ENCODE measurements around the gene COL12A1. TPM values are rescaled to one million over a fixed set of nuclear protein-coding genes. Genes with fewer than 3 reads are reported as not detected.
A peak's percentile ranks its signal among the peaks of the same experiment; 100 is the strongest.

Gene COL12A1
- total RNA-seq, 6 experiments from 2014 or later, result 205 to 304 (median 227) TPM

DNA sequence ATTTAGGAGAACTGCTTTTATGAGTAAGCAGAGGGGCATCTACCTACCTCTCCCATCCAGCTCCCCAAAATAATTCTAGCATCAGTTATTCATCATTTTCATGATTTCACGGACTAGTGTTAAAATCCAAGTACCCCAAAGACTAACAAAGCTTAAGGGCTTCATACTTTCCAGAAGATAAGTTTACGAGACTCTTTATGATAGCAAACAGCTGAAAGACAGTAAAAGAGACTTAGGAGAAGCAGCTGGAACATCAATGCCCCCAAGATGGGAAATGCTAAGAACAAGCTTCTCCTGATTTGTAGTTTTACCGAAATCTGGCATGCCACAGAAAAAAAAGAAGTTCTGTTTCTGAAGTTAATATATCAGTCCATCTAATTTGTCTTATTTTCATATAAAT, 70.0 kb downstream of the COL12A1 start:
- peaks cover 35% of the 10 kb centered on the region for H3K4me1 Mint-ChIP-seq (ENCODE audit: low read depth)
- no peak overlapping the region; the same call in 1 of the 2 replicates for H3K4me3 Mint-ChIP-seq
- H3K27ac Mint-ChIP-seq, result no peak overlapping the region
- no peak for DNase-seq
- H3K9me3 Mint-ChIP-seq, result no peaks in the 10 kb centered on the region
- peaks cover 3% of the 10 kb centered on the region; the same call in 1 of the 2 replicates for H3K27me3 Mint-ChIP-seq (ENCODE audit: insufficient read depth)
- TF ChIP-seq, protein P1, sequence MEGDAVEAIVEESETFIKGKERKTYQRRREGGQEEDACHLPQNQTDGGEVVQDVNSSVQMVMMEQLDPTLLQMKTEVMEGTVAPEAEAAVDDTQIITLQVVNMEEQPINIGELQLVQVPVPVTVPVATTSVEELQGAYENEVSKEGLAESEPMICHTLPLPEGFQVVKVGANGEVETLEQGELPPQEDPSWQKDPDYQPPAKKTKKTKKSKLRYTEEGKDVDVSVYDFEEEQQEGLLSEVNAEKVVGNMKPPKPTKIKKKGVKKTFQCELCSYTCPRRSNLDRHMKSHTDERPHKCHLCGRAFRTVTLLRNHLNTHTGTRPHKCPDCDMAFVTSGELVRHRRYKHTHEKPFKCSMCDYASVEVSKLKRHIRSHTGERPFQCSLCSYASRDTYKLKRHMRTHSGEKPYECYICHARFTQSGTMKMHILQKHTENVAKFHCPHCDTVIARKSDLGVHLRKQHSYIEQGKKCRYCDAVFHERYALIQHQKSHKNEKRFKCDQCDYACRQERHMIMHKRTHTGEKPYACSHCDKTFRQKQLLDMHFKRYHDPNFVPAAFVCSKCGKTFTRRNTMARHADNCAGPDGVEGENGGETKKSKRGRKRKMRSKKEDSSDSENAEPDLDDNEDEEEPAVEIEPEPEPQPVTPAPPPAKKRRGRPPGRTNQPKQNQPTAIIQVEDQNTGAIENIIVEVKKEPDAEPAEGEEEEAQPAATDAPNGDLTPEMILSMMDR (IDR thresholded peaks at IDR 0.05), result no peak
- peaks cover 85% of the 10 kb centered on the region for H3K36me3 Mint-ChIP-seq (ENCODE audit: low read depth)

DNA sequence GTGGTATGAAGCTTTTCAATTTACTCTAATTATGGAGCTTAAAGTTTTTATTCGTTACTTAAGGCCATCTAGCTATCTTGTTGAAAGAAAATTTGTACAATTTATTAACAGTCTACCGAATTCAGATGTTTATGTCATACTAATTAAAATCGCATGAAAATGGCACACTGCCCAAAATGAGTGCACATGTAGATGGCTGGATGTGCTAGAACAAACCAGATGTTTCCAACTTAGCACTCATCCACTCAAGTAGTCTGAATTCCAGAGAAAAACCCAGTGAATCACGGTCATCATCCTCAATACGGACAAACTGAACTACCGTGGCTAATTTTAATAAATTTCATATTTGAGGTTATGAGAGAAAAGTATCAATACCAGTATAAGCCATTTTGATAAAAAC, 70.4 kb downstream of the COL12A1 start:
- H3K27ac Mint-ChIP-seq, result no peak overlapping the region; the same call in 1 of the 2 replicates
- H3K4me3 Mint-ChIP-seq, result no peak overlapping the region
- TF ChIP-seq, protein P1 (IDR thresholded peaks at IDR 0.05), result no peak
- H3K27me3 Mint-ChIP-seq (ENCODE audit: insufficient read depth), result peaks cover 5% of the 10 kb centered on the region; the same call in 1 of the 2 replicates
- H3K4me1 Mint-ChIP-seq (ENCODE audit: low read depth), result peaks cover 39% of the 10 kb centered on the region
- no peaks in the 10 kb centered on the region; the same call in 1 of the 2 replicates for H3K9me3 Mint-ChIP-seq
- H3K36me3 Mint-ChIP-seq (ENCODE audit: low read depth), result peaks cover 89% of the 10 kb centered on the region
- peak; percentile 21 for DNase-seq

DNA sequence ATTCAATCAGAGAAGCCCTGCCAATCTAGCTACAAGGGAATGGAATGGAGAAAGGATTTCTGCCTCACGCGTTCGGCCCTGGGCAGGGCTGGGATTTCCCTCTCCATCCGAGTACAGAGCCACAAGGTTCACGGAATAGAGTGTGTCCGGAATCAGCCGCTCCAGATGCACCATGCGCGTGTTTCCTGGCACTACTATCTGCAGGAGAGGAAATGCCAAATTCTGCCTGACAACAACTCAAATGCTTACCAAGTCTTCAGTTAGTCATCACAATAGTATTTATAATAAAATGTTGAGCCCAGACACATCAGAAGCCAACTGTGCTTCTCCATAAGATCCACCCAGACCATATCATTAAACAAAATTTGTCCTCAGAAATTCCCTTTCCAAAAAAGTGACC, 75.1 kb downstream of the COL12A1 start:
- peaks cover 93% of the 10 kb centered on the region for H3K36me3 Mint-ChIP-seq (ENCODE audit: low read depth)

DNA sequence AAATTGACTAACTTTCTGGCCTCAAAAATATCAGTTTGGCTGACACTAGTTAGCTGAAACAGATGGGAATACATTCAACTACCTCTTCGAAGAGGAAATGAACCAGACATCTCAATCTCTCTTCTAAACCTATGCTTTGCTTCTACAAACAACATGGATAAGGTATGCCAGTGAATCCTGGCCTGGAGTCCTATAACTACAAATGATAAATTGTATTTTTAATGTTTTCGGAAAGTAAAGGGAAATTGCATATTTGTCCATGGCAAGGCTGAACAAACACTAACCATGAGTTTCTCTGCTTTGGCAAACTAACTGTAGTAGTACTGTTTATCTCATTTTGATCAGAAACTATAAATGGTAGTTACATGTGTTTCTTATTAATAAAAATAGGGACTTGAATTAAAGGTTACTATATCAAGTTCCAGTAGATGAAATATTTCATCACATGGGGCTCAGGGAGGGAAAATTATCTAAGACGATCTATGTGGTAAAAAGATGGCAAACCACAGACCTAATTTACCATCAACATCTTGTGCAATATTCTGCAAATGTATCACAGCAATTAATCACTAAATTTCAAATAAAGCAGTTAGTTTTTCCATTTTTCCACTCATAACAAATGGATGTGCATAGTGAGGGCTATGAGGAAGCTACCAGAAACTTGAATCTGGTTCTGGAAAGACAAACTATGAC, 76.8 kb downstream of the COL12A1 start:
- H3K36me3 Mint-ChIP-seq (ENCODE audit: low read depth), result peaks cover 87% of the 10 kb centered on the region
- H3K4me1 Mint-ChIP-seq (ENCODE audit: low read depth), result peaks cover 63% of the 10 kb centered on the region
- TF ChIP-seq, protein P1 (IDR thresholded peaks at IDR 0.05), result no peak
- H3K9me3 Mint-ChIP-seq, result no peaks in the 10 kb centered on the region; the same call in 1 of the 2 replicates
- peak; percentile 11 for DNase-seq
- H3K27me3 Mint-ChIP-seq (ENCODE audit: insufficient read depth), result peaks cover 5% of the 10 kb centered on the region; the same call in 1 of the 2 replicates
- H3K27ac Mint-ChIP-seq, result no peak overlapping the region; the same call in 1 of the 2 replicates
- H3K4me3 Mint-ChIP-seq, result no peak overlapping the region

More for the DNA sequence above, 75.1 kb downstream of the COL12A1 start:
- H3K27ac Mint-ChIP-seq, result 0 out of 2 replicates have a peak overlapping the region, but pooled peaks have one; percentile 36
- peak overlapping the region; percentile 41; the same call in 1 of the 2 replicates for H3K4me3 Mint-ChIP-seq
- peaks cover 5% of the 10 kb centered on the region; the same call in 1 of the 2 replicates for H3K27me3 Mint-ChIP-seq (ENCODE audit: insufficient read depth)
- no peaks in the 10 kb centered on the region; the same call in 1 of the 2 replicates for H3K9me3 Mint-ChIP-seq
- peaks cover 66% of the 10 kb centered on the region for H3K4me1 Mint-ChIP-seq (ENCODE audit: low read depth)
- peak; percentile 26 for DNase-seq
- TF ChIP-seq, protein P1 (IDR thresholded peaks at IDR 0.05), result no peak

DNA sequence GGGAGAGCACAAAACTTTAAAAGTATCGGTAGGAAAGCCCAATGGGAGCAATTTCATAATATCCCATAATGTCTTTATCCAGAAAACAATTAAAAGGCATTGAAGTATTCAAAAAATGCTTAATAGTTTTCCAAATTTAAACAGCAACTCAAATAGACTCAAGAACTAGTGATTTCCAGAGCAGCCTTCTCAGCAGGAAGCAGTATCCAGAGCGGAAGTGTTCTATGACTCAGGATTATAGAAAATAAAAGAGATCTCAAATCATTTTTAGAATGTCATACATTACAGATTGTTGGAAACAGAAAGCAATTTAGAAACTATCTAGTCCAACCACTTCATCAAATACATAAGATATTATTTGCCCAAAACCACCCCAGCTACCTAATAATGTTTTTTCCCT, 79.3 kb downstream of the COL12A1 start:
- Mint-ChIP-seq H3K4me3 (no peak overlapping the region), H3K27ac (peak overlapping the region; percentile 46; the same call in 1 of the 2 replicates), H3K27me3 (ENCODE audit: insufficient read depth) (peaks cover 1% of the 10 kb centered on the region; the same call in 1 of the 2 replicates), H3K4me1 (ENCODE audit: low read depth) (peaks cover 53% of the 10 kb centered on the region), H3K9me3 (no peaks in the 10 kb centered on the region; the same call in 1 of the 2 replicates), H3K36me3 (ENCODE audit: low read depth) (peaks cover 80% of the 10 kb centered on the region)
- TF ChIP-seq, protein P1 (IDR thresholded peaks at IDR 0.05), result no peak
- DNase-seq, result no peak

All from HFFc6 (cell line).